GM23338 (cell line): ENCODE data around the gene RAPGEF5. TPM values are rescaled to one million over a fixed set of nuclear protein-coding genes. Genes with fewer than 3 reads are reported as not detected.

Experiments
- ATAC-seq: fragments of 200-7000 bp; cut with Tn5 transposase; 3 replicates; pipeline ENCODE4 v1.9.1; 2020
- DNase-seq: peaks from one replicate; pipeline ENCODE4 v3.0.0-alpha.2; 2015; ENCODE audit warnings: low spot score
- H2AFZ ChIP-seq: fragments of 200-600 bp; sonication (generic); 2 replicates; pipeline ENCODE4 v1.8.0; 2016; ENCODE audit warnings: antibody characterized with exemption, mild to moderate bottlenecking, moderate library complexity
- H3F3A ChIP-seq: fragments of 200-600 bp; sonication (generic); replicated peaks from 2 replicates; pipeline ENCODE4 v1.8.0; 2017; ENCODE audit warnings: antibody characterized with exemption, mixed run types, low read depth
- H3K27ac ChIP-seq: fragments of 200-600 bp; sonication (generic); 2 replicates; pipeline ENCODE4 v1.6.1; 2016; ENCODE audit warnings: low read depth
- H3K27me3 ChIP-seq: fragments of 200-600 bp; sonication (generic); 2 replicates; pipeline ENCODE4 v1.8.0; 2016; ENCODE audit warnings: mild to moderate bottlenecking, mixed run types, moderate library complexity; ENCODE audit not compliant: insufficient read depth
- H3K36me3 ChIP-seq: fragments of 200-600 bp; sonication (generic); 2 replicates; pipeline ENCODE4 v1.8.0; 2016; ENCODE audit warnings: mild to moderate bottlenecking; ENCODE audit not compliant: insufficient read depth
- H3K4me1 ChIP-seq: fragments of 200-600 bp; sonication (generic); 2 replicates; pipeline ENCODE4 v1.8.0; 2016; ENCODE audit warnings: mild to moderate bottlenecking, moderate library complexity; ENCODE audit not compliant: insufficient read depth
- H3K4me2 ChIP-seq: fragments of 200-600 bp; sonication (generic); 2 replicates; pipeline ENCODE4 v1.7.1; 2017; ENCODE audit warnings: mixed run types
- H3K4me3 ChIP-seq: fragments of 200-600 bp; sonication (generic); 2 replicates; pipeline ENCODE4 v1.6.1; 2016; ENCODE audit warnings: mixed run types
- H3K79me2 ChIP-seq: fragments of 200-600 bp; sonication (generic); replicated peaks from 2 replicates; pipeline ENCODE4 v1.8.0; 2017; ENCODE audit warnings: mild to moderate bottlenecking; ENCODE audit not compliant: insufficient read depth
- H3K9me2 ChIP-seq: fragments of 200-600 bp; sonication (generic); 2 replicates; pipeline ENCODE4 v1.8.0; 2017; ENCODE audit not compliant: insufficient read depth
- H4K20me1 ChIP-seq: fragments of 200-600 bp; sonication (generic); replicated peaks from 2 replicates; pipeline ENCODE4 v1.8.0; 2017; ENCODE audit warnings: mild to moderate bottlenecking; ENCODE audit not compliant: insufficient read depth
- H3K27ac Mint-ChIP-seq: 2 replicates; pipeline ENCODE4 v1.8.0; 2020; ENCODE audit warnings: inconsistent platforms, mild to moderate bottlenecking, moderate library complexity, mixed read lengths
- H3K27me3 Mint-ChIP-seq: 3 replicates; pipeline ENCODE4 v1.8.0; 2022; ENCODE audit warnings: low read depth, mild to moderate bottlenecking, moderate library complexity, mixed read lengths, inconsistent platforms; ENCODE audit not compliant: insufficient read depth, poor library complexity
- H3K36me3 Mint-ChIP-seq: 3 replicates; pipeline ENCODE4 v1.8.0; 2021; ENCODE audit warnings: low read depth, mild to moderate bottlenecking, inconsistent platforms, moderate library complexity, mixed read lengths
- H3K4me1 Mint-ChIP-seq: 3 replicates; pipeline ENCODE4 v1.8.0; 2020; ENCODE audit warnings: mild to moderate bottlenecking, inconsistent platforms, mixed read lengths
- H3K4me3 Mint-ChIP-seq: 3 replicates; pipeline ENCODE4 v1.8.0; 2021; ENCODE audit warnings: moderate library complexity, mild to moderate bottlenecking, inconsistent platforms, mixed read lengths
- H3K9me3 Mint-ChIP-seq: 3 replicates; pipeline ENCODE4 v1.8.0; 2020; ENCODE audit warnings: moderate library complexity, mild to moderate bottlenecking, inconsistent platforms, mixed read lengths
- CREB1 ChIP-seq: fragments of 250-450 bp; sonication (Bioruptor Pico); IDR thresholded peaks from 2 replicates; pipeline ENCODE4 v1.5.0; 2020; ENCODE audit warnings: low read depth, mild to moderate bottlenecking, moderate library complexity
- CTCF ChIP-seq, 2 experiments: fragments of 200-600 bp in 1 of 2; sonication (generic) in 1 of 2; conservative IDR thresholded peaks; 2 replicates each; pipeline versions ENCODE4 v1.5.1 to v1.6.1; 2016 to 2017; ENCODE audit warnings: antibody characterized with exemption in 2 of 2, low read depth in 2 of 2, mild to moderate bottlenecking in 2 of 2, moderate library complexity in 1 of 2
- ETS1 ChIP-seq: IDR thresholded peaks from 2 replicates; pipeline ENCODE4 v1.6.1; 2016; ENCODE audit warnings: antibody characterized with exemption
- EZH2 ChIP-seq: fragments of 200-600 bp; sonication (generic); IDR thresholded peaks from one replicate; pipeline ENCODE4 v1.8.0; 2017; ENCODE audit warnings: antibody characterized with exemption, mild to moderate bottlenecking, low read depth; ENCODE audit not compliant: unreplicated experiment
- EZH2phosphoT487 ChIP-seq: fragments of 200-600 bp; sonication (generic); IDR thresholded peaks from one replicate; pipeline ENCODE4 v1.8.1; 2018; ENCODE audit warnings: antibody characterized with exemption; ENCODE audit not compliant: unreplicated experiment
- JUNB ChIP-seq: IDR thresholded peaks from one replicate; pipeline ENCODE4 v1.6.1; 2016; ENCODE audit warnings: antibody characterized with exemption; ENCODE audit not compliant: unreplicated experiment
- NANOG ChIP-seq: IDR thresholded peaks from 2 replicates; pipeline ENCODE4 v1.6.1; 2016; ENCODE audit warnings: antibody characterized with exemption, borderline replicate concordance
- POLR2AphosphoS5 ChIP-seq: IDR thresholded peaks from 2 replicates; pipeline ENCODE4 v1.6.1; 2016; ENCODE audit warnings: antibody characterized with exemption, low read depth
- REST ChIP-seq: IDR thresholded peaks from one replicate; pipeline ENCODE4 v1.6.1; 2018; ENCODE audit warnings: antibody characterized with exemption; ENCODE audit not compliant: unreplicated experiment
- STAT1 ChIP-seq: IDR thresholded peaks from one replicate; pipeline ENCODE4 v1.6.1; 2016; ENCODE audit warnings: antibody characterized with exemption; ENCODE audit not compliant: unreplicated experiment
- ZNF114 ChIP-seq: fragments of 250-450 bp; sonication (Bioruptor Pico); IDR thresholded peaks from 2 replicates; pipeline ENCODE4 v1.5.0; 2020; ENCODE audit warnings: mild to moderate bottlenecking, moderate library complexity
- ZNF331 ChIP-seq: fragments of 250-450 bp; sonication (Bioruptor Pico); IDR thresholded peaks from 2 replicates; pipeline ENCODE4 v1.5.0; 2020; ENCODE audit warnings: low read depth, mild to moderate bottlenecking, moderate library complexity
- ZNF462 ChIP-seq: fragments of 250-450 bp; sonication (Bioruptor Pico); IDR thresholded peaks from 2 replicates; pipeline ENCODE4 v1.5.0; 2020; ENCODE audit warnings: mild to moderate bottlenecking, moderate library complexity
- polyA plus RNA-seq: library from polyadenylated mRNA; unstranded; fragments of >200 nt; fragmentation: Nextera tagmentation; extraction: Ambion mirVana; gene quantifications from 2 replicates; pipeline ENCODE4 v1.2.1, GENCODE V29; 2016
- total RNA-seq: library from RNA; depleted of rRNA; stranded (reverse); fragments of >200 nt; shearing (Covaris generic); gene quantifications from 2 replicates; pipeline ENCODE4 v1.2.3, GENCODE V29; 2014

Gene RAPGEF5
- total and polyA plus RNA-seq, 2 experiments from 2014 or later: 6.3 to 13.1 TPM

GRCh38 chr7:22182149-22182548, 174.8 kb downstream of the RAPGEF5 start (continued):
- no peak for TF ChIP-seq CTCF (conservative IDR thresholded peaks at IDR 0.05; ENCODE audit: low read depth in 2 of 2)
- no peak for TF ChIP-seq POLR2AphosphoS5
- no peak for TF ChIP-seq CREB1 (CRISPR knock-in tag)
- TF ChIP-seq EZH2: no peak
- no peak for TF ChIP-seq ZNF114 (CRISPR knock-in tag)
- no peak for TF ChIP-seq STAT1
- no peak for TF ChIP-seq ZNF331 (CRISPR knock-in tag)

- Histone ChIP-seq H3K4me1 (peaks cover 29% of the 10 kb centered on the region), H3K27me3 (no peaks in the 10 kb centered on the region), H3K36me3 (no peaks in the 10 kb centered on the region), H3F3A (no peaks in the 10 kb centered on the region), H3K4me3 (no peak overlapping the region), H3K9me2 (no peaks in the 10 kb centered on the region), H3K4me2 (no peak overlapping the region), H4K20me1 (no peaks in the 10 kb centered on the region), H3K79me2 (no peaks in the 10 kb centered on the region), H2AFZ (no peak overlapping the region), H3K27ac (no peak overlapping the region)
- H3K27me3 Mint-ChIP-seq: peaks cover 7% of the 10 kb centered on the region
- peaks cover 33% of the 10 kb centered on the region for H3K4me1 Mint-ChIP-seq
- 0 out of 3 replicates have a peak, but pooled peaks cover 4% of the 10 kb centered on the region for H3K9me3 Mint-ChIP-seq
- DNase-seq (no peak), ATAC-seq (no peak)
- no peak overlapping the region for H3K4me3 Mint-ChIP-seq
- H3K36me3 Mint-ChIP-seq: peaks cover 26% of the 10 kb centered on the region
- no peak overlapping the region for H3K27ac Mint-ChIP-seq
- TF ChIP-seq EZH2phosphoT487: no peak
- no peak for TF ChIP-seq NANOG
- no peak for TF ChIP-seq CREB1 (CRISPR knock-in tag)
- TF ChIP-seq ZNF462 (CRISPR knock-in tag): no peak
- no peak for TF ChIP-seq POLR2AphosphoS5
- no peak for TF ChIP-seq REST
- no peak for TF ChIP-seq STAT1
- TF ChIP-seq EZH2: no peak
- TF ChIP-seq ZNF331 (CRISPR knock-in tag): no peak
- no peak for TF ChIP-seq ETS1
- TF ChIP-seq JUNB: no peak
These were observed 175.3 kb downstream of the RAPGEF5 start for GRCh38 chr7:22181663-22182062.
